GM18507 (cell line): ENCODE data around the gene HS2ST1.
"Not testable (repeated sequence)": the region's sequence is repeated elsewhere in the genome, so short reads cannot be mapped to it uniquely, and the experiment has no call there.

Experiments used
- DNase-seq: peaks from one replicate; pipeline ENCODE4 v3.0.0; 2011; ENCODE audit warnings: low read depth; ENCODE audit not compliant: insufficient read length; ENCODE audit errors: extremely low spot score
- FAIRE-seq: peaks from 2 replicates; lab custom pipeline; 2011; peaks lifted over from hg19 to GRCh38; lab: Jason Lieb, UNC

The HS2ST1 gene

GRCh38 chr1:86998727-86999126, 84.3 kb downstream of the HS2ST1 start:
- FAIRE-seq (no peak), DNase-seq (no peak)

- DNase-seq, result no peak
- no peak for FAIRE-seq
These were observed 86.0 kb downstream of the HS2ST1 start for GRCh38 chr1:87000460-87000859.

DNA sequence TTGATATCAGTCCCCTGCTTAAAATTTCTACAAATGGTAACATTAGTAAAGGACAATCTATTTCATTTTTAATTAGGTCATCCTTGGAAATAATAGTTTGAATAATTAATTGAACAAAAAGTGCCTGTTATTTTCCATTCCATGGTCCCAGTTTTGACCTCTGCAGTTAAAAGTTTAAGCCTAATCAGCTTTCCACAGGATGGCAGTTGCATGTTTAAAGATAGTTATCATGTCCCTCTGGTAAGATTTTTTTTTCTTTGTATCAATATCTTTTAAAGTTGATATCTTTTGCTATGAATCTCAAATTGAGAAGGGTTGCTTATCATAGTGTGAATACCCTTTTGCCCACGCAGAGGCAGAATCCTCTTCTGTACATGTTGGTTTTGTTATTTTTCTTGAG, 90.4 kb downstream of the HS2ST1 start:
- no peak for FAIRE-seq
- no peak for DNase-seq

DNA sequence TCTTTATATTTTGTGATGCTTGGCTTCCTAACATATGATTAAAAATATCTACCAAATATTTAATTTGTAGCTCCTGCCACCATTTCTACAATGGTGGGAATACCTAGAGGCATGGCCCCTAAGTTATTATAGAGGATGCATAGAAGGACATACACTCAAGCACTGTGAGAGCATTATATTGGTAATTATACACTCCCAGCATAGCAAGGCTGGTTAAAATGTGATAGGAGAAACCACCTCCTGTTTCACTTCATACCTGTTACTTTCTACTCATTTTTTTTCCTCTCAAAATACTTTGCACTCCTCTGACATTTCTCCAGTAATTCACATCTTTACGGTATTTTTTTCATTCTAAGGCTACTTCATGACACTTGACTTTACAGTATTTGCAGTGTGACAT, 92.9 kb downstream of the HS2ST1 start:
- FAIRE-seq (no peak), DNase-seq (no peak)

DNA sequence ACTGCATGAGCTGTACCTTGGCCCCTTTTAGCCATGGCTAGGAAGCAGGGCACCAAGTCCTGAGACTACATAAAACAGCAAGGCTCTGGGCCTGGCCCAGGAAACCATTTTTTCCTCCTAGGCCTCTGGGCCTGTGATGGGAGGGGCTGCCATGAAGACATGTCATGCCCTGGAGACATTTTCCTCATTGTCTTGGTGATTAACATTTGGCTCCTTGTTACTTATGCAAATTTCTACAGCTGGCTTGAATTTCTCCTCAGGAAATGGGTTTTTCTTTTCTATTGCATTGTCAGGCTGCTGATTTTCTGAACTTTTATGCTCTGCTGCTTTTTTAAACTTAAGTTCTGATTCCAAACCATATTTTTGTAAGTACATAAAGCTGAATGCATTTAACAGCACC, 99.0 kb downstream of the HS2ST1 start:
- not testable (repeated sequence) for DNase-seq, FAIRE-seq

- DNase-seq (no peak), FAIRE-seq (no peak)
These were observed 103.7 kb downstream of the HS2ST1 start for GRCh38 chr1:87017998-87018672.

GRCh38 chr1:87023326-87023725, 108.9 kb downstream of the HS2ST1 start:
- DNase-seq (no peak), FAIRE-seq (no peak)

DNA sequence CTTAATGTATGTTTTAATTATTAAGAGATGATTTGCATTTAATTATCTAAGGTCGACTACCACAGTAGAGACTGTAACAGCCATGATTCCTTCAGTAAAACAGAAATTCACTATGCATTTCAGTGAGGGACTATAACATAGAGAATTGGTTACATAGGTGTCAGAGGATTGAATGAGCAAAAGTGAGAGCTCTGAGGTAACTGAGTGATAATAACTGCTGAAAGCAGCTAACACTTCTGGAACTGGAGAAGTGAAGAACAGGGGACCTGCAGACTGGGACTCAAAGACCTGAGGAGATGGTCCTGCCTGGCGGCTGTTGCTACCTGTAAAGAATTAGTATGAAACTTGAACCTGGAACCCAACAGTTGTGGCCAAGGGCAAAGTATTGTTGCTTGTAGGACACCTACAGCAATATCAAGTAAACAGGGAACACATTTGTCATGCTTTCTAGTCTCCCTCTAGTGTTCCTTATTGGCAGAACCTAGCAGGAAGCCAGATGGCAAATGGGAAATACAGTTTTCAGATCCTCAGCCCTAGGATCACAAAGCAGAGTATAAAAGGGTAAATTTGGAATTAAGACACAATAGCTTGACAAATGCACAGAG, 110.6 kb downstream of the HS2ST1 start:
- FAIRE-seq, result peak; percentile 69
- DNase-seq, result no peak

DNA sequence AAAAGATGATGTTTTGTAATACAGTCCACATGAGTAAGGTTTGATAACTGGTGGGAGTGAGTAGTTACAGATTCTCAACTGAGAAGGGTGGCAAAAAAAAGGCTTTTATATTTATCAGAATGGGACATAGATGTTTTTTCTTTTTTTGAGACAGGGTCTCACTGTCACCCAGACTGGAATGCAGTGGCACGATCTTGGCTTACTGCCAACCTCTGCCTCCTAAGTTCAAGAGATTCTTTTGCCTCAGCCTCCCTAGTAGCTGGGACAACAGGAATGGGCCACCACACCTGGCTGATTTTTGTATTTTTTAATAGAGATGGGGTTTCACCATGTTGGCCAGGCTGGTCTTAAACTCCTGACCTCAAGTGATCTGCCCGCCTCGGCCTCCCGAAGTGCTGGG, 113.1 kb downstream of the HS2ST1 start:
- DNase-seq, FAIRE-seq: not testable (repeated sequence)

- FAIRE-seq (no peak), DNase-seq (no peak)
These were observed 114.1 kb downstream of the HS2ST1 start for GRCh38 chr1:87028576-87028975.

DNA sequence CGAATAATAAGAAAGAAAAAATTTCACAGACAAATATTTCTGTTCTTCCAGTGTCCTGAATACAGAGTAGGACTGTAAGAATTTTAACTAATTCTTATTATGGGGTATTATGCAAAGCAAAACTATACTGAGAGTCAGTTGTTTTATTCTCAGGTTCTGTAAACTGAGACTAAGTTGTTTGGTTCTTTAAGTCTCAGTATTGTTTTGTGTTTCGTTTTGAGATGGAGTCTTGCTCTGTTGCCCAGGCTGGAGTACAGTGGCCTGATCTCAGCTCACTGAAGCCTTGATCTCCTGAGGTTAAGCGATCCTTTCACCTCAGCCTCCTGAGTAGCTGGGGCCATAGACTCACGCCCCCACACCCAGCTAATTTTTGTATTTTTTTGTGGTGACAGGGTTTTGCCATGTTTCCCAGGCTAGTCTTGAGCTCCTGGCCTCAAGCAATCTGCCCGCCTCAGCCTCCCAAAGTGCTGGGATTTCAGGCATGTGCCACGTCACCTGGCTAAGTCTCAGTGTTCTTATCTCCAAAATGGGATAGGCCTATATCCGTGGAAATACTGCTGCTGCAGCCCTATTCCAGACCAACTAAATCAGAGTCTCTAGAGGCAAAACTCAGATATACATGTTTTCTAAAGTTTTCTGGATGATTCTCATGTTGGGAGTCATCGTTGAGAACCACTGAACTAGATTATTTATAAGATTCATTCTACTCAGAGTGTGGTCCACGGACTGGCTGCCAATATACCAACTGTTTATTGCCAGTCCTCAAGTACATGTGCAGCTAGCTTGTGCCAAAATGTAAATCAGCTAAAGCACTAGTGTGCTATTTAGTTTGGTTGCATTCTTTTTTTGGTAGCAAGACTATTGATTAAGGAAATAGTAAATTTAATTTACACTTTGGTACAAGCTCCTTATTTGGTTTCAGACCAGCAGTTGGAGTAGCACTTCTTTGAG, 116.6 kb downstream of the HS2ST1 start:
- peak; percentile 80 for FAIRE-seq
- no peak for DNase-seq

- FAIRE-seq (no peak), DNase-seq (no peak)
These were observed 119.9 kb downstream of the HS2ST1 start for GRCh38 chr1:87034351-87034750.

DNA sequence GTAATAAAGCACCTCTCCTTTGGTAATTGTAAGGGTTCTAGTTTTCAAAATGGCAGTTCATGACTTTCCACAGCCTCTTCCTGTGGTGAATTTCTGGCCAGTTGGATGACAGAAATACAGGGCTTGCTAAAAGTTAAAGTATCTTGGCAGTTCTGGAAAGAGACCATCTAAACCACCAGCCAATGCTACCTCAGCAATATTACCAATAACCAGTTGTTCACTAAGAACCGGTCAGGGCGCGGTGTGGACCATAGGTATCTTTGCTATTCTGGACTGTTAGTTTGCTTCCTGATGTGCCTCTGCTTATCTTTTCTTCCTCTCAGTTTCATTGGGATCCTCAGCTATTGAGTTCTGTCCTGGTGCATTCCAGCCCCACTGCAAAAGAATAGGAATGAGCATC, 124.7 kb downstream of the HS2ST1 start:
- no peak for FAIRE-seq
- DNase-seq, result no peak

- FAIRE-seq (no peak), DNase-seq (no peak)
These were observed 127.8 kb downstream of the HS2ST1 start for GRCh38 chr1:87042111-87042811.

DNA sequence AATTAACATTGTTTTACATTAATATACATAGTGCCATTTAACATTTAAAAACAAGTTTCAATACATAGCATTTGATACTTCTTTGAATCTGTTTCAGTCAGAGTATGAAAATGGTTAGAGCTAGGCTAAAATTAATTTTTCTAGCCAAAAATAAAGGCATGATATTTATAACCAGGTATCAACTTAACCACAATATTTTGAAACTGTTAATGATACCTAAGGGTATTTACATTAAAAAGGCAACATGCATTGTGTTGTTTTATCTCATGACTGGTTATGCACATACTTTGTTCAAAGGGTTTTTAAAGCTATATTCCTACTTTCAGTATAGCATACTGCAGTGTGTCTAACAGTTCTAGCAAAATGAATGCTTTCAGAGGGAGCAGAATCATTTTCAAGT, 130.0 kb downstream of the HS2ST1 start:
- DNase-seq (no peak), FAIRE-seq (peak; percentile 33)

GRCh38 chr1:87044840-87045239, 130.4 kb downstream of the HS2ST1 start:
- FAIRE-seq (peak; percentile 26), DNase-seq (no peak)

DNA sequence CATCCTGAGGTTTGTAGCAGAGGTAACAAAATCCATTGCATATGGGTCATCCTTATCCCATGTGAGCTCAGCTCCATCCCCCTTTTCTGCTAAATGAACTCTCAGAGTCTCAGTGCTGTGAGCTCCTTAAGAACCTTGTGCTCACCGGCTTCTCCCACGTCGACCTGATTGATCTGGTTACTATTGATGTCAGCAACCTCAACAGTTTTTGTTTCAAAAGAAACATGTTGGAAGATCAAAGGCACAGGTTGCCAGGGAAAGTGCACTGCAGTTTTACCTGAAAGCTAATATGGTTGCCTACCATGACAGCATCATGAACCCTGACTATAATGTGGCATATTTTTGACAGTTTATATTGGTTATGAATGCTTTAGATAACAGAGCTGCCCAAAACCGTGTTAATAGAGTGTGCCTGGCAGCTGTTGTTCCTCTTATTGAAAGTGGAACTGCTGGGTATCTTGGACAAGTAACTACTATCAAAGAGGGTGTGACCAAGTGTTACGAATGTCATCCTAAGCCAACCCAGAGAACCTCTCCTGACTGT, 131.4 kb downstream of the HS2ST1 start:
- FAIRE-seq (peak; percentile 51), DNase-seq (no peak)

DNA sequence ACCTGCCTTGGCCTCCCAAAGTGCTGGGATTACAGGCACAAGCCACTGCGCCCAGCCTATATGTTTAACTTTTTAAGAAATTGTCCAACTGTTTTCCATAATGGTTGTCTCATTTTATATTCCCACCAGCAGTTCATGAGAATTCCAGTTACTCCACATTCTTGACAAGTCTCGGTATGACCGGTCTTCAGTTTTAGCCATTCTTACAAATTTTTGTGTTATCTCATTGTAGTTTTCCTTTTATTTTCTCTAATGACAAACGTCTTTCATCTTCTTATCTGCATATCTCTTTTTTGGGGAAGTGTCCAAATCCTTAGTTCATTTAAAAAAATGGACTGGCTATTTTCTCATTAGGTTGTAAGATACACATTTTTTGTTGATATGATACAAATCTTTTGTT, 132.5 kb downstream of the HS2ST1 start:
- FAIRE-seq, result no peak
- DNase-seq, result no peak

DNA sequence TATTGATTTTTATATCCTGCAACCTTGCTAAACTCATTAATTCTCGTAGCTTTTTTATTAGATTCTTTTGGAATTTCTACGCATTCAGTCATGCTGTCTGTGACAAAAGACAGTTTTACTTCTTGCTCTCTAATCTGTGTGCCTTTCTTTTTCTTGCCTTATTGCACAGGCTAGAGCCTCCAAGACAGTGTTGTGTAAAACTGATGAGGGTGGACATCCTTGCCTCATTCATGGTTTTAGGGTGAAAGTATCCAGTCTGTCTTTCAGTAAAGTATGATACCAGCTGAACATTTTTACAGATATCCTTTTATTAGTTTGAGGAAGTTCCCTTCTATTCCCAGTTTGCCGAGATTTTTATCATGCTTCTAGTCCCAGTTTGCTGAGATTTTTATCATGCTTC, 133.8 kb downstream of the HS2ST1 start:
- FAIRE-seq, result no peak
- no peak for DNase-seq

GRCh38 chr1:87051965-87052364, 137.5 kb downstream of the HS2ST1 start:
- DNase-seq (no peak), FAIRE-seq (no peak)
